Ureter (tissue), 1 donor: ENCODE data around the gene GSN. TPM values are rescaled to one million over a fixed set of nuclear protein-coding genes. Genes with fewer than 3 reads are reported as not detected.
"Not testable (repeated sequence)": the region's sequence is repeated elsewhere in the genome, so short reads cannot be mapped to it uniquely, and the experiment has no call there.

ENCODE experiments used
- DNase-seq: peaks from one replicate; pipeline ENCODE4 v3.0.0-alpha.2; 2020; ENCODE audit warnings: low spot score
- total RNA-seq: library from RNA; stranded (reverse); gene quantifications from one replicate; pipeline ENCODE4 v1.2.4, GENCODE V29; 2023
- donor health status: DM: yes; HTN: yes; CAD: no.

The GSN gene
- total RNA-seq, 1 donor from 2014 or later: 510 TPM

DNA sequence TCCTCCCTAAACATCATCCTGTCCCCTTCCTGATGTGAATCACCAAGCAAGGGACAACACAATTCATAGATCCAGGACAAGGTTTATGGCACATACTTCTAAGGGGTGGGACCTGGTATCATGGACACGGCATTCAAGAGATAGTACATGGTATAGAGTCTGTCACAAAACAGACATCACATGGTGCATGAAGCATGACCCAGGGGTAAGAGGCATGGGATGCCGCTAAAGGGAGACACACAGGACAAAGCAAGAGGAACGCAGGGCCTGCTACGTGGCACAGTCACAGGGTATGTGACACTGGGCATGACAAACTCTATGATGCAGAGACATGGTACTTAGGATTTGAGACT is 20.7 kb downstream of the GSN start:
- no peak for DNase-seq

DNA sequence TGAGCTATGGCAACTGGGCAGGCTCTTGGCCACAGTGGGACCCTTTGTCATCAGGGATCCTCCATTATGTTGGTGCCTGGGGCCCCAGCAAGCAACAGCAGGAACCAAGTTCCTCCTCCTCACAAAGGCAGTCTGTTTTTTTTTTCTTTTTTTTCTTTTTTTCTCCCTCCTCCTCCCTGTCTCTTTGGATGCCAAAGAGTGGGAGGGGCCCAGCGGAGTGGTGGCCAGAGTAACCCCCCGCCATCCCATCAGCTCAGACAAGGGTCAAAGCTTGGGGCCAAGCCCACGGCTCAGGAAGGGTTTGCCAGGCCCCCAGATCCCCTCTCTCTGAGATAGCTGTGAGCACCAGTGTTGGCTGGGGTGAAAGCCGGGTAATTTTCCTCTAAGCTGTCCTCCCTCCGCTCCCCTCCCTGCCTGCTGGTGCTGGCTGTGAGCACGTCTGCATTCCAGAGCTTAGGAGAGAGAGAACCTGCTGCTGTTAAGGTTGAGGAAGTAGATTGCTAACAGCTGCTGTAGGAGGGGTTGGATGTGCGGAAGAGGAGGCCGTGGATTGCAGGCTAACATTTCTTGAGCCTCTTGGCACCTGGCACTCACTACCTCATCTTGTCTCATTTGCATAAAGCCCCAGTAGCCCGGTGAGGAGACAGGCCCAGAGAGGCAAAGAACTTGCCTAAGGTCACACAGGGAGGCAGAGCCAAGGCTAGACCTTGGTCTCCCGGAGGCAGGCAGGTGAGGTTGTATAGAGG is 21.2 kb downstream of the GSN start:
- DNase-seq: peak; percentile 82

DNA sequence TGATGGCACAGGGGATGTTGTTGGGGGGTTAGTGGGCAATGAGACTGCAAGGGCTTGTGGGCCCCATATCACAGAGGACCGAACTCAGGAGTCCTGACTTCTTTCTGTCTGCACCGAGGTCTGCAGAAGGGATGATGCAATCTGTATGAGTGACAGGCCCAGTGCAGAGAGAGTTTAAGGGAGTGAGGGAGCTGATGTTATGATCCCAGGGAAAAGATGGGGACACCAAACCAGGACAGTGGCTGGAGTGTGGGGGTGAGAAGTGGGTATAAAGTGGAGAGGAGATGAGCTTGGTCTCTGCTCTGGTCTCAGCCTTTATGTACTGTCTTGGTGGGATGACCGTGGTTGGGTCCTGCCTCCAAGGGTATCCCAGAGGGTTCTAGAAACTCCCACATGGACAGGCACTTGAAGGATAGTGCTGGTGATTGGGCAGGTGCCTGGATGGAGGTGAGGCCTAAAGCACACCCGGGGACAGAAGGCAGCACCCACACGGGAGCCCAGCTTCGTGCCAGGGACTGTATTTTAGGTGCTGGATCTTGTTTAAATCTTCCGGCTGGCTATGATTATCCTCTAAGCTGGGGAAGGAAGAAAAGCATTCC is 21.9 kb downstream of the GSN start:
- no peak for DNase-seq

DNA sequence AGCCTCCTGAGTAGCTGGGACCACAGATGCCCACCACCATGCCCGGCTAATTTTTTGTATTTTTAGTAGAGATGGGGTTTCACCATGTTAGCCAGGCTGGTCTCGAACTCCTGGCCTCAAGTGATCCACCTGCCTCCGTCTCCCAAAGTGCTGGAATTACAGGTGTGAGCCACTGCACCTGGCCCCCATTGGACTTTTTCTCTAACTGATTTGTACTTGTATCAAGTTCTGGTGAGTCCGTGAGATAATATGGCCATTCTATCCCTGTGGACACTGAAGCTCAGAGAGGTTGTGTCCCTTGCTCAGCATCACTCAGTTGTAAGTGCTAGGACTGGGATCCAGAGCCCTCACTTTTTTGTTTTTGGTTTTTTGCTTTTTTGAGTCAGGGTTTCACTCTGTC is 23.6 kb downstream of the GSN start:
- not testable (repeated sequence) for DNase-seq

DNA sequence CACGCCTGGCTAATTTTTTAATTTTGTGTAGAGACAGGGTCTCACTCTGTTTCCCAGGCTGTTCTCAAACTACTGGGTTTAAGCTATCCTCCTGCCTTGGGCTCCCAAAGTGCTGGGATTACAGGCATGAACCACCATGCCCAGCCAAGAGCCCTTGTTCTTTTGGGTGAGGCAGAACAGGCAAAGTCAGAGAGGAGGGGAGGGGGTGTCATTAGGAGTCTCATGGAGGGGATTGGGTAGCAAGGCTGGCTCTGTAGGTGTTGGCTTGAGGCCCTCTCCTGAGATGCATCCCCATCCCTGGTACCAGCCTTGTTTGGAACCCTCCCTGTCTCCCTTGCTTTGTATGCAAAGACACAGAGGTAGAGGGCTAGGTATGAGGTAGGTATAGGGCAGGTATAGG is 24.1 kb downstream of the GSN start:
- DNase-seq: no peak

DNA sequence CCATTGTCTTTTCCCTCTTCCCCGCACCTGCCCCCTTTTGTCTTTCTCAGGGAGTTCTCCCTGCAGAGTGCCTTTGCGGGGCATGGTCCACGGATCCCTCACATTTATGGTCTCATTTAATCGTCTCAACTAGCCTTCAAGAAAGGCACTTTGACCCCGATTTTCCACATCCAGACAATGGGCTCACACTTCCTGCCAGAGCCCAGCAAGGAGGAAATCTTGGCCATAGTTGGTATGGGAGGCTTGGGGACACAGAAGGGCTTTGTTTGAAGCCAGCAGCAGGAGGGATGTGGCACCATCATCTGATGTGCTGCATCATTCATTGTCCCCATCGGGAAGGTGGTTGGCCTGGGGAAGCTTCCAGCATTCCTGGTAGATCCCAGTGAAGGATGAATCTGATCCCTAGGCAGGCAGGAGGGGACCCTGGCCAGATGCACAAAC is 24.9 kb downstream of the GSN start:
- DNase-seq: no peak

DNA sequence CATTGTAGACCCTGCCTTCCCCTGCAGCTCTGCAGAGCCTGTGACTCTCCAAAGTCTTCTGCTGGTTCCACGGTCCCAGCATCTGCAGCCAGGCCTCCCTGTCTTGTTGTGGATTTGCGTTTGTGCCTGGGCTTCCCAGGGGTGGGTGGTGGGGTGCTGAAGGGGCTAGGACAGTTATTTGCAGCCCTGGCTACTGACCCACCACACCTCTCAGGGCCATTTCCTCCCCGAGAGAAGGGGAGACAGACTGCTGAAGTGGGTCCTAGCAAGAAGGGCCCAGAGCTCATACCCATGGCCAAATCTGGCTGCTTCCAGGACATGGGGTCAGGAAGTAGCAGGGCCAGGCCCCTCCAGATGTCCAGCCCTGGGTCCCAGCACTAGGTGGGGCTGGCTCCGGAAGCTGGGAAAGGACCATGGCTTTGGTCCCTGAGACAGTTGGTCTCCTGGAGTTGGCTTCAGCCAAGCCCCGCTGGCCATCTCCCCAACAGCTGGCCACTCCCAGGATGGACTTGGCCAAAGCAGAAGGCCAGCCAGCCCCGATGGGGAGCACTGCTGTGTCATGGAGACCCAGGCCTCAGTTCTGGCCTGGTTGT is 26.3 kb downstream of the GSN start:
- no peak for DNase-seq

DNA sequence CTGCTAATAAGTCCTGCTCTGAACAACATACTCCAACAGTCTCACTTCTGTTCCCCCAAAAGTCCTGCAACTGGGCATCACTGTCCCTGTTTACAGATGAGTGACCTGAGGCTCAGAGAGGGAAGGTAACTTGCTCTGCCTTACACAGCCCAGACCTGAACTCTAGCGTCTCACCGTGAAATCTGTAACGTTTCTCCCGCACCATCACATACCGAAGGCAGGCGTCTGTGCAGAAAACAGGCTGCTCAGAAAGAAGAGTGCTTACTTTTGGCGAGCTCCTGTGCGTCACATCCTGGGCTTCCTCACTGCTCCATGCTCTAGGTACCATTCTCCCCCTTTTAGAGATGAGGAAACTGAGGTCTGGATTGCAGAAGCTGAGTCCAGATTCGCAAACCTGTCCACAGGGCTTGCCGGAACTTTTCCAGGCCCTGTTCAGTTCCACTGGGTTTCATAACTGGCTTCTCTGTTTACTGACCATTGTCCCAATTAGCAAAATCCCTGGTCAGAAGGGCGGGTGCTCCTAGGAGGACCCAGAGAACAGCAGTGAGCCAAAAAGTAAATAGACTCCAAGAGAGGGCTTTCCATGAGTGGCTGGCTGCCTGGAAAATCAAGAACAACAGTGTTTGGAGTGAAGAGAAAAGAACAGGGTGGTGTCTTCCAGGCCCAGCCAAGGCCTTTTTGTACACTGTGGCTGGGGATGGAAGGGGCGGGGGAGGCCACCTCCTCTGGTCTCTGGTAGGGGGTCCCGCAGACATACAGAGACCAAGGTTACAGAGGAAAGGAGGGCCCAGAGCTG is 27.1 kb downstream of the GSN start:
- no peak for DNase-seq

DNA sequence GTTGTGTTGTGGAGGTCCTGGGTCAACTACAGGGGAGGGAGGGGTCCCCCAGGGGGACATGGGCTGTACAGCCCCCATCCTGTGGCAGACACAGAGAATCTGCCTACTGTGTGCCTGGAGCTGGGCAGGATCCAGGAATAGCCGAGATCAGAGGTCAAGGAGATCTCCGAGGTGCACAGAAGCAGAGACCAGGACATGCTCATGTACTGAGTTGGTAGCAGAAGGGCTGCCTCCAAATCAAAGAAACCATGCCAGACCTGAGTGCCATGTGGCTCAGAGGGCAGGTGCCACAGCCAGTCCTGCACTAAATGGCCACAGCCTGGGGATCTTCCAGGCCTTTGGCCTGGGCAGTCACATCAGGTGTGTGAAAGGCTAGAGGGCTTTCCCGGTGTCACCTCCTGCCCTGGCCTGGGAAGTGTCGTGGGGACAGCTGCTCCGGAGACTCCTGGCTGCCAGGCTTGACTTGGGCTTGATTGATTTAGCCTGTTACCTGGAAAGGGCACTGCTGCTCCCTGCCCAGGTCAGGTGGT is 27.8 kb downstream of the GSN start:
- DNase-seq: no peak

DNA sequence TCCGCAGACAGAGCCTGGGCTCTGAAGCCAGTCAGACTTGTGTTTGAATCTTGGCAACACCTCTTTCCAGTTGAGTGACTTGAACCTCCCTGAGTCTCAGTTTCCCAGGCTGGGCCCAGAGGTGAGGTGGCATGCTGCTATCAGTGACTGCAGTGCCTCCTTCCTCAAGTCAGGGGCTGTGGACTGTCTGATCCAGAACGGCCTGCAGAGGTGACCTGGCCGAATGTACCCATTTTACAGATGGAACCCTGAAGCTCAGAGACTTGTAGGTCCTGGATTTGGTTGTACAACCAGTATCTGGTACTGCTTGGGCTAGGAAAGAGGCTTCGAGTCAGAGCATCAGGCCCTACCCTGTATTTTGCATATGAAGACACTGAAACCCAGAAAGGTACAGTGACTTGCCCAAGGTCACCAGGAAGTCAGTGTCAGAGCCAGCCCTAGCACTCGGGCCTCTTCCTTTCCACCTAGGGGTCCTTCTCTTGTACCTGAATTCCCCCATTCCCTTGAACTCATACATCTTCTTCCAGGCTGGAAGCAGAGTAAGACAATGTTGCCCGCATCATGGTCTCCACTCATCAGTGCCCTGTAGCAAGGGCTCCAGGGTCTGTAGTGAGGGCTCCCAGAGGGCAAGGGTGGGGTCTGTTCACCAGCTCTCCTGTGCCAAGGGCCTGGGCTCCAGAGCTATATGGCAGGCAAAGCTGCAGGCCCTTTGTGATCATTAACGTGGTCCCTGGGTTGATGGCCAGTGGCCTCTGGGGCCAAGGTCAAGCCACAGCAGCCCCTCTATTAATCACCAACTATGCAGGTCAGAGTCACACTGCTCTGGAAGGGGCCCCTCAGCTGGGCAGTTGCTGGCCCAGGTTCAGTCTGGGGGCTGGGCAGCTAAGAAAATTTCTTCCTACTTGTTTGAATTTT is 28.5 kb downstream of the GSN start:
- no peak for DNase-seq

DNA sequence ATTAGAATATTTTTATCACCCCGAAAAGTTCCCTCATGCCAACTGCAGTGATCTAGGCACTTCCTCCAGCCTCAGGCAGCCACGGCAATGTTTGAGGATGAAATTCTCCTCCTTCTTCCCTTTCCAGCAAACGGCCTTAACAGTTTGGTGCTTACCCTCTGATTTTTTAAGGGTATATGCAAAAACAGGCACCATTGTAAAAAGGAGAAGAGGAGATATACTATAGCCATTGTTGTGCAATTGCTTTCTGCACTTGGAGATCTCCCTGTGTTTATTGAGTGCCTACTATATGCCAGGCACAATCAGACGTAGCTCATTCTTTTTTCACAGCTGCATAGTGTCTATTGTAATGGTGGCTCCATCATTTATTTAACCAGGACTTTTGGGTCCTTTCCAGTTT is 29.4 kb downstream of the GSN start:
- no peak for DNase-seq

DNA sequence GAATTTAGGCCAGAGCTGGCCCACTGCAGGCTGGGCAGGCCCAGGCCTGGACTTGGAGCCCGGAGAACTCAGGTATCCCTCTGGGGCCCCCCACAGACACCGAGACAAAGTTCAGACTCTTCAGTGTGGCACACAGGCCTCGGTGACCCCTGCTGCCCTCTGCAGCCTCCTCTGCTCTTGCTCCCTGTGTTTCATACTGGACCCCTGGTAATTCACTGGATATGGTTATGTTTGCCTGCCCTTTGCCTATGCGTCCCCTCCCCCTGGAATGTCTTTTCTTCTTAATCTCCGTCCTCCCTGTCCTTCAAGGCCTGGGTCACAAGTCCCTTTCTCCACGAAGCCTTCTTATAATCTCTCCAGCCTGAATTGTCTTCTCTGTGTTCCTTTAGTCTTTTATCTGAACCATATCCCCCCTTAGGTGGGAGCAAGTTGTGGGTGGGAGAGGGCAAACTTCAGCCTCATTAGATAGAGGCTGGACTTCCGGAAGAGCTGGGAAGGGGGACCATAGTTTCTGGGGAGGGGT is 30.1 kb downstream of the GSN start:
- no peak for DNase-seq

DNA sequence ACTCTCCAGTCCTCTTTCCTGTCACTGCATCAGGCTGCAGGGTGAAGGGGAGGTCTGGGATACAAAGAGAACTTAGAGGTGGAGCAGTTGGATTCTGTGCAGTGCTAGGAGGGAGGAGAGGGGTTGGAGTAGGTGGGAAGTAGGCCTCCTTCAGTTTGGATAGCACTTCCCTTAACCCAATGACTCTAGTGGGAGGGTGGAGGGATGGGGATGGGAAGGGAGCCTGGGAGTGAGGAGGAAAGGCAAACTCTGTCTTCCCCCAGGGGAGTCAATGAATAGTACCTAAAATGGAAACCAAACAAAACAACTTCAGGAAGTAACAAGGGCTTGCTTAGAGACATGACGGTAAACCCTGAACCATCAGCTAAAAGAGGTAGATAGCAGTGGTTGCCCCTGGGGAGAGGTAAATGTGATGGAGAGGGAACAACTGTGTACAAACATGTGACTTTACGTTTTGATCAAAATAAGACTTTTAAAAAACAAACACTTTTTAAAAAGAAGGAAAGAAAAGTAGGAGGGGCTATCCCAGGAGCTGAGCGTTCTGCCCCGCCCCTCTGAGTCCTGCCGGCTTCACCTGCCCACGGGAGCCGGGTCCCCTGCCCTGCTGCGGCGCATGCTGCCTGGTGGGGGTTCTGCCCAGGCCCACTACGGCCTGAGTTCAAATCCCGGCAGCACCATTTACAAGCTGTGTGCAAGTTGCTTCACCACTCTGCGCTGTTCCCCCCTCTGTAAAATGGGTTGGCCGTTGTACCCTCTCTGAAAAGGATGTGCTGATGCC is 30.9 kb downstream of the GSN start:
- DNase-seq: no peak

DNA sequence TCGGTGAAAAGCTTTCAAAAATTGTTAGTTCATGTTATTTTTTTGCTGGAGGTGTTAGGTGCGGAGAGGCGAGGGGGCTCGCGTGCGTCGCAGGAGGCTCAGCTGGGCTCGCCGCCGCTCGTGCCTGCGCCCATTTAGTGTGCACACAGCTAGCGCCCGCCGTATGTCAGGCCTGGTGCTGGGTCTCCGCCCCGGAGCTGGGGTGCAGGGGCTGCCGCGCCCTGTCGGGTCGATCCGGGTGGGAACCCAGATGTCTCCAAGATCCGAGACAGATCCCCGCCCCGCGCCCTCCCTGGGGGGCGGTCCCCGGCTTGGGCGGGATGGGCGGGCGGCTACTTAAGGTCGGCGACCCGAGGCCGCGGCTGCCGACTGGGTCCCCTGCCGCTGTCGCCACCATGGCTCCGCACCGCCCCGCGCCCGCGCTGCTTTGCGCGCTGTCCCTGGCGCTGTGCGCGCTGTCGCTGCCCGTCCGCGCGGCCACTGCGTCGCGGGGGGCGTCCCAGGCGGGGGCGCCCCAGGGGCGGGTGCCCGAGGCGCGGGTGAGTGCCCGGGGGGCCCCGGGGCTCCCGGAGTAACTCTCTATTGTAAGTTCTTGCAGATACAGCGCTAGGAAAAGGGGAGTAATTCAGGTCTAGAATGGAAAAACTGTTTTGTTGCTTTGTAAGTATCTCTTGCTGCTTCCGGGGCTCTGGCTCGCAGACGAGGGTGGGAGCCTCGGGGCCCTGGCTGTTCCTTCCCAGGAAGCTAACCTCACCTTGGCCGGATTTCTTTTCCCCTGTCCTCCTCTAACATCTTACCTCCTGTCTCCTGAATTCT is 31.7 kb downstream of the GSN start:
- DNase-seq: no peak

DNA sequence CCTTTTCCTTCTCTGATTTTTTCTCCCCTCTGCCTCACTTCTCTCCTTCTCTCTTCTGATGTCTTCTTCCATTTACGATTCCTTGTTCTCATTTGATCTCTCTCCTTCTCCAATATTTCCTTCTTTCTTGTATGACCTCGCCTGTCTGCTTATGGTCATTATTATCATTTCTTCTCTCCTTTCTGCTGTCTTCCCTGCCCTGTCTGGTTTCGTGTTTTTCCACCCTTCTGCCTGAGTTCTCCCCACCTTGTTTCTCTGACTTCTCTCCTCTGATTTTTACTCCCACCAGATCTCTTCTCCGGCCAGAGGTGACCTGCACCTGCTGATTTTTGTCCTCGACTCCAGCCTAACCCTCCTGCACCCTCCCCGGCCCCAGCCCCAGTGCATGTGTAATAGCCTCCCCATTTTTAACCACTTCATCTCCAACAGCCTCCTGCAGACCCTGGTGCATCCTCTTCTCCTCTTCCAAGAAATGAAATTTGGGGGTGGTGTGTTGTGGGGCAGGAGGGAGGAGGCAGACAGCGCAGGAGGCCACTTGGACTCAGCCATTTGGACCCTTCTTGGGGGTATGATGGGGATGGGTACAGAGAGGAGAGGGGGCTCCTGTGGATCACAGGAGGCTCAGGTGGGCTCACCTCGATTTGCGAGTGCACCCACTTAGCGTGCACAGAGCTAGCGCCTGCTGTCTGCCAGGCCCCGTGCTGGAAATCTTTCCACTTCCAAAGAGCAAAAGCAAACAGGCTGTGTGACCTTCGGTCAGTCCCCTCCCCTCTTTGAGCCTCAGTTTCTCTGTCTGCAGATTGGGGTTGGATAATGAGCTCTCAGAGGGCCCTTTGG is 32.5 kb downstream of the GSN start:
- no peak for DNase-seq

DNA sequence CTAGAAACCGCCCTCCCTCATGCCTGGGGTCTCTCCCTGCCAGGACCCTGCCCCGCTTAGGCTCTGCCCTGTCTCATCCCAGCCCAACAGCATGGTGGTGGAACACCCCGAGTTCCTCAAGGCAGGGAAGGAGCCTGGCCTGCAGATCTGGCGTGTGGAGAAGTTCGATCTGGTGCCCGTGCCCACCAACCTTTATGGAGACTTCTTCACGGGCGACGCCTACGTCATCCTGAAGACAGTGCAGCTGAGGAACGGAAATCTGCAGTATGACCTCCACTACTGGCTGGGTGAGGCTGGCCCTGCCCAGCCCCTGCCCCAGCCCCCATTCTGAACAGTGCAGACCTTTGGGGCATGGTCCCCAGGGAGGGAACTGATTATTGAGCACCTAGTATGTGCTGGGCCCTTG is 33.9 kb downstream of the GSN start:
- DNase-seq: no peak

DNA sequence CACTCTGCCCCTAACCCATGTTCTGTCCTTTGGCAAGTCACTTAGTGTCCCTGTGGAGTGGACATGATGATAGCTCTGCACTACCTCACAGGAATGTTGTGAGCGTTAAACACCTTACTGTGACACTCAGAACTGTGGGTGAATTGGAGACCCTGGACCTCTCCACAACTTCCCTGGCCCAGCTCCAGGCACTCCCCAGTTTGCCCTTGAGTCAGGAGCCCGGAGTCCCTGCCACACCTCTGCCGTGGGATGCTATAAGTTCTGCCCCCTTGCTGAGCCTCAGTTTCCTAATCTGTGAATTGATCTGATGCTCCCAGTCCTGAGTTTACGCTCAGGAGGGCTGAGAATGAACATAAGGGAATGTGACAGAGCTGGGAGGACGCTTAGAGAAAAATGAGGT is 34.4 kb downstream of the GSN start:
- DNase-seq: no peak

DNA sequence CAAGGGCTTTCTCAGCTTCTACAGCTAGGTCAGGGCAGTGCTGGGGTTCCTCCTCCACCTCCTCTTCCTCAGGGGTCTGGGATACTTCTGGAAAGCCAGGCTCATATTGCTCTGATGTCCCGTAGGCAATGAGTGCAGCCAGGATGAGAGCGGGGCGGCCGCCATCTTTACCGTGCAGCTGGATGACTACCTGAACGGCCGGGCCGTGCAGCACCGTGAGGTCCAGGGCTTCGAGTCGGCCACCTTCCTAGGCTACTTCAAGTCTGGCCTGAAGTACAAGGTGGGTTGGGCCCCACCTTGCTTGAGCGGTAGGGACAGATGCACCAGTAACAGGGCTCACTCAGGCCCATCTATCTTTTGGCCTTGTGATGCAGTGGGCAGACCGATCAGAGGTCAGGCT is 34.8 kb downstream of the GSN start:
- no peak for DNase-seq
